ENCODE measurements around the gene CHRNB1. TPM values are rescaled to one million over a fixed set of nuclear protein-coding genes. Genes with fewer than 3 reads are reported as not detected.
A peak's percentile ranks its signal among the peaks of the same experiment; 100 is the strongest.

The CHRNB1 gene
- total RNA-seq, 1 experiment from 2014 or later: 12.7 TPM

DNA sequence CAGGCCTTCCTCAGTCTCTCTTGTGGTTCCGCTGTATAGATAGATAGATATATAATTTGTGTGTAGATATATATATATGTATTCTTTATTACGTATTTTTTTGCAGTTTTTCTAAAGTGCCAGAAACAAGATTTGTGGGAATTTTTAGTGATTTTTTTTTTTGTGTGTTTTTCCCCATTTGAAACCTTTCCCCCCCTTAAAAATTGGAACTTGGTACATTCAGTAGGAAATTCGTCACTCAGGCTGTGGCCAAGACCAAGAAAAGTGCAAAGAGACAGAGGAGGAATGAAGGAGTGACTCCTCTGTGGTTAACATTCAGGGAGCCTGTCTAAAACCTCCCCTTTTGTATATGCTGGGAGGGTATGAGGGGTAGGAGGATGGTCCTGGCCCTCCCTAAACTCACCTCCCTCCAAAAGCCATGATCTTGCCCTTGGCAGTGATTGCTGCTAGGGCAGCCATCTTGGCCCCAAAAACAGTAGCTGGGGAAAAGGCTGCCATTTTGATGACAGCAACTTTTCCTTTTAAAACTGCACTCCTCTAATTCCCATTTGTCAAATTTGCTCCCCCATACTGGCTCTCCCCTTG, 15.2 kb downstream of the CHRNB1 start:
- H3K56ac ChIP-seq (ENCODE audit: insufficient read length, low read depth, low read length): no peak overlapping the region
- no peak overlapping the region for H4K5ac ChIP-seq (ENCODE audit: insufficient read length, low read depth, low read length)
- H3K18ac ChIP-seq (ENCODE audit: insufficient read length, low read depth, low read length): no peak overlapping the region
- H3K27ac ChIP-seq (ENCODE audit: insufficient read length, low read depth, low read length): no peak overlapping the region
- H3K27me3 Mint-ChIP-seq (ENCODE audit: low read depth): no peaks in the 10 kb centered on the region
- H3K4me1 ChIP-seq (ENCODE audit: insufficient read depth, low read length): peaks cover 8% of the 10 kb centered on the region; the same call in 1 of the 2 replicates
- no peak for DNase-seq
- H2AK5ac ChIP-seq (ENCODE audit: insufficient read length, low read length): no peak overlapping the region
- H4K8ac ChIP-seq (replicated peaks; ENCODE audit: insufficient read length, low read depth, low read length): no peak overlapping the region
- no peaks in the 10 kb centered on the region for H3K9me3 Mint-ChIP-seq
- H3K23ac ChIP-seq (ENCODE audit: insufficient read length, low read depth, low read length): no peak overlapping the region
- H3K14ac ChIP-seq (ENCODE audit: insufficient read depth, low read length): no peak overlapping the region
- no peaks in the 10 kb centered on the region for H3K79me2 ChIP-seq (ENCODE audit: insufficient read depth, low read length)
- H3K9me3 ChIP-seq (ENCODE audit: control insufficient read depth, low read depth, low read length): no peaks in the 10 kb centered on the region
- peaks cover 5% of the 10 kb centered on the region for H3K23me2 ChIP-seq (ENCODE audit: insufficient read length, low read depth, low read length, poor library complexity, severe bottlenecking)
- no peak overlapping the region for H3K4ac ChIP-seq (ENCODE audit: low read depth, low read length)
- peak overlapping the region in 1 of 3 experiments; percentile 65; a peak in 1 of 7 replicates for H3K27ac Mint-ChIP-seq
- H2BK5ac ChIP-seq (ENCODE audit: insufficient read length, low read length): no peak overlapping the region
- no peak overlapping the region for H2BK15ac ChIP-seq (ENCODE audit: low read depth, low read length)
- peaks cover 2% of the 10 kb centered on the region for H4K20me1 ChIP-seq (ENCODE audit: control insufficient read depth, insufficient read depth, insufficient read length)
- no peak overlapping the region for H4K91ac ChIP-seq (ENCODE audit: insufficient read length, low read depth, low read length)
- peaks cover 16 to 26% of the 10 kb centered on the region in 2 experiments for H3K4me1 Mint-ChIP-seq
- H3K4me2 ChIP-seq (ENCODE audit: insufficient read depth, insufficient read length, low read length): no peak overlapping the region
- H3T11ph ChIP-seq (ENCODE audit: low read length): no peak overlapping the region
- no CpG with 5 or more reads among the region's 3 CpGs for WGBS (ENCODE audit: extremely low coverage, insufficient read length, low lambda C conversion rate)
- no peak overlapping the region for H2BK120ac ChIP-seq (ENCODE audit: low read depth, low read length, poor library complexity, severe bottlenecking)
- no peak overlapping the region for H2BK20ac ChIP-seq (ENCODE audit: low read depth, low read length, poor library complexity, severe bottlenecking)
- H3K9ac ChIP-seq (ENCODE audit: extremely low read depth, insufficient read length, low read length): no peak overlapping the region
- TF ChIP-seq, protein P1, sequence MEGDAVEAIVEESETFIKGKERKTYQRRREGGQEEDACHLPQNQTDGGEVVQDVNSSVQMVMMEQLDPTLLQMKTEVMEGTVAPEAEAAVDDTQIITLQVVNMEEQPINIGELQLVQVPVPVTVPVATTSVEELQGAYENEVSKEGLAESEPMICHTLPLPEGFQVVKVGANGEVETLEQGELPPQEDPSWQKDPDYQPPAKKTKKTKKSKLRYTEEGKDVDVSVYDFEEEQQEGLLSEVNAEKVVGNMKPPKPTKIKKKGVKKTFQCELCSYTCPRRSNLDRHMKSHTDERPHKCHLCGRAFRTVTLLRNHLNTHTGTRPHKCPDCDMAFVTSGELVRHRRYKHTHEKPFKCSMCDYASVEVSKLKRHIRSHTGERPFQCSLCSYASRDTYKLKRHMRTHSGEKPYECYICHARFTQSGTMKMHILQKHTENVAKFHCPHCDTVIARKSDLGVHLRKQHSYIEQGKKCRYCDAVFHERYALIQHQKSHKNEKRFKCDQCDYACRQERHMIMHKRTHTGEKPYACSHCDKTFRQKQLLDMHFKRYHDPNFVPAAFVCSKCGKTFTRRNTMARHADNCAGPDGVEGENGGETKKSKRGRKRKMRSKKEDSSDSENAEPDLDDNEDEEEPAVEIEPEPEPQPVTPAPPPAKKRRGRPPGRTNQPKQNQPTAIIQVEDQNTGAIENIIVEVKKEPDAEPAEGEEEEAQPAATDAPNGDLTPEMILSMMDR (conservative IDR thresholded peaks at IDR 0.05): no peak
- no peak overlapping the region for H2BK12ac ChIP-seq (ENCODE audit: insufficient read length, low read depth, low read length)
- H3K4me3 Mint-ChIP-seq: no peak overlapping the region
- H2AFZ ChIP-seq (ENCODE audit: low read length): no peak overlapping the region
- H3K27me3 ChIP-seq (ENCODE audit: insufficient read depth, low read length): no peaks in the 10 kb centered on the region
- H3K79me1 ChIP-seq (ENCODE audit: insufficient read depth, low read depth, low read length, poor library complexity, severe bottlenecking): no peaks in the 10 kb centered on the region
- peaks cover 1 to 23% (median 4%) of the 10 kb centered on the region in 3 experiments; a peak in 3 of 7 replicates for H3K36me3 Mint-ChIP-seq (ENCODE audit: insufficient read depth in 1 of 3, low read depth in 3 of 3)
